ENCODE results near the gene DAZAP1.

- TF ChIP-seq CTCF (conservative IDR thresholded peaks at IDR 0.05; ENCODE audit: low read depth, low read length) (no peak), POLR2A (IDR thresholded peaks at IDR 0.05; ENCODE audit: low read depth, low read length) (no peak), MAFK (IDR thresholded peaks at IDR 0.05; ENCODE audit: low read depth, low read length) (no peak), BHLHE40 (IDR thresholded peaks at IDR 0.05; ENCODE audit: low read depth, low read length) (no peak), MXI1 (IDR thresholded peaks at IDR 0.05; ENCODE audit: borderline replicate concordance, low read depth, low read length) (no peak), RFX5 (IDR thresholded peaks at IDR 0.05; ENCODE audit: low read depth, low read length) (no peak)
Measured at GRCh38 chr19:1441022-1441426, 33.6 kb downstream of the DAZAP1 start.
